KG1 (cell line): ENCODE measurements around the gene GRIK3.

Experiments
- DNase-seq: peaks from one replicate; lab custom pipeline; 2025; lab: John Stamatoyannopoulos, UW

Gene GRIK3

DNA sequence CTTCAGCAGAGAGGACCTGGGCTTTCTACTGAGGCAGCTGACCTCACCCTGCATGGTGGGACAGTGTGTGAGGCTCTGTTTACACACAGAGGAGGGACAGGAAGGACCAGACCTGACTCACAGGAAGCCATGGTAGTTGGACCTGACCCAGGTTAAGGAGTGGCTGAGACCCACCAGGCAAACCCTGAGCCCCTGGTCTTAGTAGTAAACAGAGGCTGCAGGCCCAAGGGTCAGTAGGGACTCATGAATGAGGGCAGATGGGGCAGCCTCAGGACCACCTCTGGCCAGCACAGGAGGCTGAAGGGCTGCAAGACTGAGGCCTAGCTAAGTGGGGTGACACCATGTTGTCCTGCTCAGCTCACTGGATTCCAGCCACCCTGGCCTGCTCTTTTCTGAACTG, 273.2 kb downstream of the GRIK3 start:
- no peak for DNase-seq

DNA sequence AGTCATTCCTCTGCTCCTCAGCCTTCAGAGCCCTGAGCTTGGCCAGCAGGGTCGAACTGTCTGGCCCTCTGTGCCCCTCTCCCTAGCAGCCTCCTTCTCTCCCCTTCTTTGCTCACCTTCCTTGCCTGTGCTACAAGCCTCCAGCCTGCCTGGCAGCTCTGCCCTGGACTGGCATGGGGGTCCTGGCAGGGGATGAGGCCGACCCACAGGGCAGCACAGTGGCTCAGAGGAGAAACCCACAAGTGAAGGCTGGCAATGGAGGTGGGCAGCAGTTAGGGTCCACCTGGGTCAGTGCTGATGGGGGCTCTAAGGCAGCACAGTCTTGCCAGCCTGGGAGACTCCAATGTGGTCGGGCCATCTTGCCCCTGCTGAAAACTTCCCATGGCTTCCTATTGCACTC, 274.2 kb downstream of the GRIK3 start:
- no peak for DNase-seq

DNA sequence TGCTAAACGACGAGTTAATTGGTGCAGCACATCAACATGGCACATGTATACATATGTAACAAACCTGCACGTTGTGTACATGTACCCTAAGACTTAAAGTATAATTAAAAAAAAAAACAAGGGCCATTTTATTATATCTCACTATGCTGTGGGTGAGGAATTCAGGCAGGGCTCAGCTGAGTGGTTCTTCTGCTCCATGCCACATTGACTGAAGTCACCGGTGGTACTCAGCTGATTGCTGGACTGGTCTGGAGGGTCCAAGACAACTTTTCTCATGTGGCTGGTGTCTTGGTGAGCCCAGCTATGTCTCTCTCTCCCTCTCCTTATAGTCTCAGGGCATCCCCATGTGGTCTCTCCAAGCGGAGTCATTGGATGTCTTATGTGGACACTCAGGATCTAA, 275.0 kb downstream of the GRIK3 start:
- no peak for DNase-seq

DNA sequence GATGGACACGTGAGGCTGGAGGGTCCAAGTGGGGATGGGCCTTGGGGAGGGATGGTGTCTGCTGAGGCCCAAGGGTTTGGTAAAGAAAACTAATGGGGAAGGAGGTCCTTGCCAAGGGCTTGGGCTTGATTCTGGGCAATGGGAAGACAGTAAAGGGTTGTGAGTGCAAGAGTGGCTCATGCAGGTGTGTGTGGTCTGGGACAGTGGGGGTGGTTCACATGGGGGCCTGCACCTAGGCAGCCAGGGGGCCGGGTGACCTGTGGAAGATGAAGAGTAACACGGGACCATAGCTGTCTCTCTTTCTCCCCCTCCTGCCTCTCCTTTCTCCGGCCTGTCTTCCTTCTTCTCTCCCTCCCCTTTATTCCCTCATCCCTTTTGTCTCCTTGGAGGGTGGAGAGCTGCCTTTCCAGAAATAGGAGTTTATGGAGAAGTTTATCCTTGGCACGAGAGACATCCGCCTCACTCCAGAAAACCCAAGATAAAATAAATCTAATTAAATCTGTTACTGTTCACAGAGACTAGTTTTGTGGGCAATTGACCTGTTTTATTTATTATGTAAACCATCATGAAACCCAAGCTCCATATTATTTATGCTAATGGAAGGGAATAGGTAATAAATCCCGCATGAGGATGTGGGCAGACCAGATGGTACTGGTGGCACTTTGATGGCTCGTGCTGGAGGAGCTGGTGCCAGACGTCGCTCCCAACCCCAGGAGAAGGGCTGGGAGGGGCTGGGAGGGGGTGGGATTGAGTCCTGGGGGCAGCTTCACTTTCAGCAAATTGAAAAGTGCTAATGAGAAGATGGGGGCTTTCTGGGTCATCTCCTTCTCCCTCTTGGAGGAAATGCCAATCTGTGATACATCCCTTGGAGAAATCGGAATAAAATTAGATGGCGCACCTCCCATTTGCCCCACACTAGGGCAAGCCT, 278.7 kb downstream of the GRIK3 start:
- DNase-seq: no peak

DNA sequence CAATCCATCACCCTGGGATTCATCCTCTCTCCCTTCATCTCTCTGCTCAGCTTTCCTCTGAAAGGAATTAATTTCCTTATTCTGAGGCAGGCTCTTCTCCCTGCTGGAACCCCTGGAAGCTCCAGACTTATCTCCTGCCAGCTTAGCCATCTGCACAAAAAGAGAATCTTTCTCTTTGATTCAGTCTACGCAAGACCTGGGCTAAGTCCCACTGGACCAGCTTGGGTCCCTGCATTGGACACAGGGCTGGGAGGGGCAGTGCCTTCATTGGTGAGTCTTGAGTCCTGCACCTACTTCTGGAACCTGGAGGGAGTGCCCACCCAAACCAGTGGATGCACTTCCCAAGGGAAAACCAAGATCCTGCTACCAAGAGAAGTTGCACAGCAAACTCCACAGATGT, 279.9 kb downstream of the GRIK3 start:
- DNase-seq: no peak

DNA sequence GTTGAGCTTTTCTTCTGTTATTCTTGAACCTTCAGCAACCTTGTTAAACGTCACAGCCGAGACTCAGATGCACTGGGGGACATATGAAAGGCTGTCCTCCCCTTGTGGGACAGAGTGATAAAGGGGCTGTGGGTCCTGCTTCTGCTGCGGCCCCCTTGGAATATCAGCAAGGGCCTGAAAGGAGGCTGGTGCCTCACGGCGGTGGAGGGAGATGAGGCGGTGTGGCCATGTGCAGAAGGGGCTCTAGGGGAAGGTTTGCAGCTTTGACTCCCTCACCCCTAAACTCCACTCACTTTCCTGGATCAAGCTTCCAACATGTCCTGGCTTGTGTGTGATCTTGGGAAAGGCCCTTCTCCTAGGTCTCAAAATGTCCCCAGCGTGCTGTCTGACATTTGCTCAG, 280.9 kb downstream of the GRIK3 start:
- DNase-seq: no peak

DNA sequence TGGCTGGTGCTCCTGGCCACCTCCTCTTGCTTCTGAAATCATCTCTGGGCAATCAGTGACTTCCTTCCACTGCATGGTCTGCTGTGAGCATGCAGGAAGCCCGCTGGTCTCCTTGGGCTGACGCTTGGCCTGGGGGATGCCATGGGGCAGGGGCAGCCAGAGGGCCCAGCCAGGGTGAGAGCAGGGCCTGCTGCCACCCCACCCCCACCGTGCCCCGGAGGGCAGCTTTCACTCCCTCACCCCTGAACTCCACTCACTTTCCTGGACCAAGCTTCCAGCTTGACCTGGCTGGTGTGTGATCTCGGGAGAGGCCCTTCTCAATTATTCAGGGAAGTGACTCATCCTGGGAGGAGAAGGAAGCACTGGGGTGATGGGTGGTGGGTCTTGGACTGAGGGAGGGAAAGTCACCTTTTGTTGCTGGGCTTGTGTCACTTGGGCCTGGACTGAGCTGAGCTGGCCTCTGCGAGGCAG, 281.4 kb downstream of the GRIK3 start:
- no peak for DNase-seq

DNA sequence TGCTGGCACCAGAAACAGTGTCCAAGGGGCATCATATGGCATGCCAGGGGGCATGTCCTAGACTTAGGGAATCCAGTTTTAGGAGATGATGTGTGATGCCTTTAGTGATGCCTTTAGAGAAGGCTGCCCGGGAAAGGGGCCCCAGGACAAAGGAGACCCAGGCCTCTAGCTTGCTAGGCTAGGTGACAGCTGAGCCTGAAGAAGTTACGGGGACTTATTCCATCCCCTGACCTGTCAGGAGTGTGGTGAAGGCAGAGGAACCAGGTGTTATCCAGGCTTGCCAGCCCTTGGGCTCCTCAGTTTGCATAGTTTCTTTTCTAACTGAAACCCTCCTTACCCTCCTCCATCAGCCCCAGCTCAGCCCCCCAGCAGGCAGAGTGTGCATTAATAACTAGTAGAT, 281.9 kb downstream of the GRIK3 start:
- DNase-seq: no peak

DNA sequence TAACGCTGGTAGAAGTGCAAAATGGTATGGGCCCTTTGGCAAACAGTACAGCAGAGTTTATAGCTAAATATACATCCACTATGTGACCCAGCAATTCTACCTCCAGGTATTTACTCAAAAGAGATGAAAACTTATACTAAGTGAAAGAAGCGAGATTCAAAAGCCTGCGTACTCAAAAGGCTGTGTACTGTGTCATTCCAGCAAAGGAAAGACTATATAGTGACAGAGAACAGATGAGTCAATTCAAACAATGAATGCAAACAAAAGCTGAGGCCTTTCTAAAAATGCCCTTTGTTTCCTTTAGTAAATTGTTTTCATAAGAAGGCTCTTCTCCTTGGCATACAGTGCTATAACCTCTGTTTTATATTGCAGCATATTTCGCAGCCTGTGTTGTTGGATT, 282.8 kb downstream of the GRIK3 start:
- no peak for DNase-seq

DNA sequence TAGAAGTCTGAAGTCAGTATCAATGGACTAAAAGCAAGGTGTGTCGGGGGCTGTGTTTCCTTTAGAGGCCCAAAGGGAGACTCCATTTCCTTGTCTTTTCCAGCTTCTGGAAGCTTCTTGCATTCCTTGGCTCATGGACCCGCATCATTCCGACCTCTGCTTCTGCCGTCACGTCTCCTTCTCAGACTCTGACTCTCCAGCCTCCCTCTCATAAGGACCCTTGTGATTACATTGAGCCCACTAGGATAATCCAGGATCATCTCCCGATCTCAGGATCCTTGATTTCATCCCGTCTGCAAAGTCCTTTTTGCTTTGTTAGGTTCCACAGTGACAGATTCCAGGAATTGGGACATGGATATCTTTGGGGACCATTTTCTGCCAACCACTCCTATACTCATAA, 285.8 kb downstream of the GRIK3 start:
- DNase-seq: no peak
